Karpas-422 (cell line): Measurements from ENCODE around the gene MYO10. TPM values are rescaled to one million over a fixed set of nuclear protein-coding genes. Genes with fewer than 3 reads are reported as not detected.

Source experiments
- DNase-seq: peaks from one replicate; pipeline ENCODE4 v3.0.0-alpha.2; 2015
- H2AFZ ChIP-seq: fragments of 200-600 bp; sonication (generic); 2 replicates; pipeline ENCODE4 v1.6.1; 2014; ENCODE audit warnings: antibody characterized with exemption, low read length, mixed read lengths
- H3K27ac ChIP-seq: fragments of 200-600 bp; sonication (generic); 2 replicates; pipeline ENCODE4 v1.5.1; 2014; ENCODE audit warnings: mild to moderate bottlenecking, low read length, moderate library complexity
- H3K27me3 ChIP-seq: fragments of 200-600 bp; sonication (generic); 2 replicates; pipeline ENCODE4 v1.6.1; 2014; ENCODE audit warnings: low read length, mixed read lengths
- H3K36me3 ChIP-seq: fragments of 200-600 bp; sonication (generic); 2 replicates; pipeline ENCODE4 v1.6.1; 2014; ENCODE audit warnings: low read length, mixed read lengths; ENCODE audit not compliant: insufficient read depth
- H3K4me1 ChIP-seq: fragments of 200-600 bp; sonication (generic); 2 replicates; pipeline ENCODE4 v1.6.1; 2014; ENCODE audit warnings: mild to moderate bottlenecking, low read length, mixed read lengths
- H3K4me2 ChIP-seq: fragments of 200-600 bp; sonication (generic); 2 replicates; pipeline ENCODE4 v1.6.1; 2014; ENCODE audit warnings: low read length, low read depth, mild to moderate bottlenecking; ENCODE audit not compliant: poor library complexity, severe bottlenecking
- H3K4me3 ChIP-seq: fragments of 200-600 bp; sonication (generic); 2 replicates; pipeline ENCODE4 v1.5.1; 2014; ENCODE audit warnings: mild to moderate bottlenecking, antibody characterized with exemption, low read length, mixed read lengths
- H3K79me2 ChIP-seq: fragments of 200-600 bp; sonication (generic); 2 replicates; pipeline ENCODE4 v1.6.1; 2014; ENCODE audit warnings: mild to moderate bottlenecking, low read length, mixed read lengths
- H3K9ac ChIP-seq: fragments of 200-600 bp; sonication (generic); 2 replicates; pipeline ENCODE4 v1.6.0; 2014; ENCODE audit warnings: low read length
- H3K9me2 ChIP-seq: fragments of 200-600 bp; sonication (generic), shearing (Covaris generic); replicated peaks from 2 replicates; pipeline ENCODE4 v1.6.0; 2014; ENCODE audit warnings: mild to moderate bottlenecking, low read length, moderate library complexity; ENCODE audit not compliant: insufficient read depth
- H3K9me3 ChIP-seq: fragments of 300-700, 200-600 bp; sonication (generic); 2 replicates; pipeline ENCODE4 v1.6.1; 2014; ENCODE audit warnings: low read length, mixed read lengths
- H4K20me1 ChIP-seq: fragments of 200-600 bp; sonication (generic); 2 replicates; pipeline ENCODE4 v1.6.1; 2014; ENCODE audit warnings: mild to moderate bottlenecking, antibody characterized with exemption, low read length, low read depth; ENCODE audit not compliant: insufficient read depth
- total RNA-seq: library from RNA; depleted of rRNA; stranded (reverse); fragments of >200 nt; shearing (Covaris generic); gene quantifications from 2 replicates; pipeline ENCODE4 v1.2.3, GENCODE V29; 2014; ENCODE audit warnings: low replicate concordance

The MYO10 gene
- total RNA-seq, 1 experiment from 2014 or later, result not detected

- no peak overlapping the region for H2AFZ ChIP-seq
- H3K79me2 ChIP-seq, result no peaks in the 10 kb centered on the region
- no peak overlapping the region for H3K27ac ChIP-seq
- no peaks in the 10 kb centered on the region for H3K9me2 ChIP-seq
- H3K27me3 ChIP-seq, result no peaks in the 10 kb centered on the region
- H3K4me2 ChIP-seq, result no peak overlapping the region
- H3K4me1 ChIP-seq, result no peaks in the 10 kb centered on the region
- H4K20me1 ChIP-seq, result no peaks in the 10 kb centered on the region
- H3K9ac ChIP-seq, result no peak overlapping the region
- no peak overlapping the region for H3K4me3 ChIP-seq
- H3K9me3 ChIP-seq, result no peaks in the 10 kb centered on the region
- no peaks in the 10 kb centered on the region for H3K36me3 ChIP-seq
- DNase-seq, result no peak
Measured at GRCh38 chr5:16885635-16886365, 50.3 kb downstream of the MYO10 start.

GRCh38 chr5:16884595-16884994 lies 51.5 kb downstream of the MYO10 start:
- H2AFZ ChIP-seq, result no peak overlapping the region
- H4K20me1 ChIP-seq, result no peaks in the 10 kb centered on the region
- no peak overlapping the region for H3K27ac ChIP-seq
- no peaks in the 10 kb centered on the region for H3K9me2 ChIP-seq
- H3K9me3 ChIP-seq, result no peaks in the 10 kb centered on the region
- H3K79me2 ChIP-seq, result no peaks in the 10 kb centered on the region
- H3K36me3 ChIP-seq, result no peaks in the 10 kb centered on the region
- H3K4me2 ChIP-seq, result no peak overlapping the region
- H3K27me3 ChIP-seq, result no peaks in the 10 kb centered on the region
- no peak overlapping the region for H3K4me3 ChIP-seq
- no peak for DNase-seq
- H3K4me1 ChIP-seq, result no peaks in the 10 kb centered on the region
- H3K9ac ChIP-seq, result no peak overlapping the region

GRCh38 chr5:16883806-16884205 lies 52.3 kb downstream of the MYO10 start:
- H3K9ac ChIP-seq, result no peak overlapping the region
- no peak overlapping the region for H3K4me2 ChIP-seq
- no peaks in the 10 kb centered on the region for H3K27me3 ChIP-seq
- no peak for DNase-seq
- H3K4me3 ChIP-seq, result no peak overlapping the region
- H3K79me2 ChIP-seq, result no peaks in the 10 kb centered on the region
- H3K9me3 ChIP-seq, result no peaks in the 10 kb centered on the region
- no peak overlapping the region for H3K27ac ChIP-seq
- H4K20me1 ChIP-seq, result no peaks in the 10 kb centered on the region
- no peaks in the 10 kb centered on the region for H3K4me1 ChIP-seq
- H2AFZ ChIP-seq, result no peak overlapping the region
- no peaks in the 10 kb centered on the region for H3K36me3 ChIP-seq
- H3K9me2 ChIP-seq, result no peaks in the 10 kb centered on the region

GRCh38 chr5:16883176-16883575 lies 52.9 kb downstream of the MYO10 start:
- Histone ChIP-seq H3K4me1 (no peaks in the 10 kb centered on the region), H3K9me3 (no peaks in the 10 kb centered on the region), H3K9me2 (no peaks in the 10 kb centered on the region), H3K4me3 (no peak overlapping the region), H4K20me1 (no peaks in the 10 kb centered on the region), H3K36me3 (no peaks in the 10 kb centered on the region), H3K27ac (no peak overlapping the region), H3K9ac (no peak overlapping the region), H3K79me2 (no peaks in the 10 kb centered on the region), H2AFZ (no peak overlapping the region), H3K27me3 (no peaks in the 10 kb centered on the region), H3K4me2 (no peak overlapping the region)
- no peak for DNase-seq

- no peaks in the 10 kb centered on the region for H3K9me3 ChIP-seq
- H2AFZ ChIP-seq, result no peak overlapping the region
- no peak overlapping the region for H3K9ac ChIP-seq
- no peak for DNase-seq
- no peaks in the 10 kb centered on the region for H3K79me2 ChIP-seq
- no peaks in the 10 kb centered on the region for H3K27me3 ChIP-seq
- no peak overlapping the region for H3K4me2 ChIP-seq
- no peaks in the 10 kb centered on the region for H4K20me1 ChIP-seq
- no peak overlapping the region for H3K4me3 ChIP-seq
- H3K9me2 ChIP-seq, result no peaks in the 10 kb centered on the region
- H3K36me3 ChIP-seq, result no peaks in the 10 kb centered on the region
- H3K4me1 ChIP-seq, result no peaks in the 10 kb centered on the region
- H3K27ac ChIP-seq, result no peak overlapping the region
Measured at GRCh38 chr5:16881251-16881650, 54.8 kb downstream of the MYO10 start.

GRCh38 chr5:16880547-16880946 lies 55.5 kb downstream of the MYO10 start:
- no peaks in the 10 kb centered on the region for H4K20me1 ChIP-seq
- H3K27ac ChIP-seq, result no peak overlapping the region
- no peak overlapping the region for H2AFZ ChIP-seq
- no peak for DNase-seq
- no peaks in the 10 kb centered on the region for H3K36me3 ChIP-seq
- H3K4me3 ChIP-seq, result no peak overlapping the region
- H3K27me3 ChIP-seq, result no peaks in the 10 kb centered on the region
- no peak overlapping the region for H3K9ac ChIP-seq
- H3K9me2 ChIP-seq, result no peaks in the 10 kb centered on the region
- no peak overlapping the region for H3K4me2 ChIP-seq
- H3K79me2 ChIP-seq, result no peaks in the 10 kb centered on the region
- H3K4me1 ChIP-seq, result no peaks in the 10 kb centered on the region
- no peaks in the 10 kb centered on the region for H3K9me3 ChIP-seq

GRCh38 chr5:16879650-16880049 lies 56.4 kb downstream of the MYO10 start:
- no peaks in the 10 kb centered on the region for H3K4me1 ChIP-seq
- H3K4me2 ChIP-seq, result no peak overlapping the region
- H3K36me3 ChIP-seq, result no peaks in the 10 kb centered on the region
- no peak overlapping the region for H3K9ac ChIP-seq
- H2AFZ ChIP-seq, result no peak overlapping the region
- H3K9me3 ChIP-seq, result no peaks in the 10 kb centered on the region
- H3K79me2 ChIP-seq, result no peaks in the 10 kb centered on the region
- no peak overlapping the region for H3K27ac ChIP-seq
- H3K9me2 ChIP-seq, result no peaks in the 10 kb centered on the region
- H4K20me1 ChIP-seq, result no peaks in the 10 kb centered on the region
- no peak for DNase-seq
- H3K27me3 ChIP-seq, result no peaks in the 10 kb centered on the region
- no peak overlapping the region for H3K4me3 ChIP-seq

GRCh38 chr5:16879191-16879590 lies 56.9 kb downstream of the MYO10 start:
- Histone ChIP-seq H3K27ac (no peak overlapping the region), H3K9me3 (no peaks in the 10 kb centered on the region), H3K4me1 (no peaks in the 10 kb centered on the region), H3K27me3 (no peaks in the 10 kb centered on the region), H3K4me2 (no peak overlapping the region), H3K4me3 (no peak overlapping the region), H3K79me2 (no peaks in the 10 kb centered on the region), H3K9ac (no peak overlapping the region), H3K9me2 (no peaks in the 10 kb centered on the region), H3K36me3 (no peaks in the 10 kb centered on the region), H4K20me1 (no peaks in the 10 kb centered on the region), H2AFZ (no peak overlapping the region)
- DNase-seq, result no peak
